H1 (cell line): ENCODE results near the gene SOHLH1. TPM values are rescaled to one million over a fixed set of nuclear protein-coding genes. Genes with fewer than 3 reads are reported as not detected.

Source experiments
- CTCF ChIA-PET: fragments of 300-600 bp; sonication (Branson Sonifier 250); formaldehyde crosslinking; loops from one replicate; lab custom pipeline; 2021; ENCODE audit not compliant: partially characterized antibody; lab: Charles Lee
- POLR2A ChIA-PET: fragments of 300-600 bp; sonication (Branson Sonifier 250); formaldehyde crosslinking; loops from one replicate; lab custom pipeline; 2021; ENCODE audit warnings: inconsistent platforms; ENCODE audit not compliant: partially characterized antibody; lab: Charles Lee
- DNase-seq, 2 experiments: peaks; one replicate each; pipeline versions ENCODE4 v3.0.0 to v3.0.0-alpha.2; 2010 to 2022; ENCODE audit warnings: low spot score in 2 of 2, low read depth in 1 of 2, mixed read lengths in 1 of 2
- FAIRE-seq: peaks from 2 replicates; lab custom pipeline; 2011; peaks lifted over from hg19 to GRCh38; lab: Jason Lieb, UNC
- H2AFZ ChIP-seq: 2 replicates; pipeline ENCODE4 v1.8.1; 2012; ENCODE audit warnings: low read length, inconsistent platforms
- H2AK5ac ChIP-seq: 2 replicates; pipeline ENCODE4 v1.6.1; 2013; ENCODE audit warnings: low read depth, low read length
- H2BK120ac ChIP-seq: replicated peaks from 2 replicates; pipeline ENCODE3; 2013; ENCODE audit warnings: low read depth, low read length, inconsistent platforms
- H2BK12ac ChIP-seq: 2 replicates; pipeline ENCODE4 v1.6.1; 2013; ENCODE audit warnings: low read depth, low read length
- H2BK15ac ChIP-seq: 2 replicates; pipeline ENCODE4 v1.6.1; 2013; ENCODE audit warnings: low read length
- H2BK20ac ChIP-seq: 2 replicates; pipeline ENCODE4 v1.6.1; 2013; ENCODE audit warnings: low read length
- H2BK5ac ChIP-seq: 2 replicates; pipeline ENCODE4 v1.6.1; 2013; ENCODE audit warnings: low read depth, low read length
- H3K14ac ChIP-seq: 2 replicates; pipeline ENCODE4 v1.6.1; 2013; ENCODE audit warnings: inconsistent platforms; ENCODE audit not compliant: insufficient read length
- H3K18ac ChIP-seq: 2 replicates; pipeline ENCODE4 v1.6.1; 2013; ENCODE audit warnings: low read length; ENCODE audit errors: extremely low read depth
- H3K23ac ChIP-seq: 2 replicates; pipeline ENCODE4 v1.6.1; 2013; ENCODE audit warnings: inconsistent platforms; ENCODE audit not compliant: insufficient read length
- H3K23me2 ChIP-seq: 2 replicates; pipeline ENCODE4 v1.6.1; 2013; ENCODE audit warnings: low read depth, low read length
- H3K27ac ChIP-seq: 2 replicates; pipeline ENCODE4 v1.6.1; 2011; ENCODE audit warnings: low read depth, low read length, inconsistent platforms
- H3K27me3 ChIP-seq, 4 experiments: replicated peaks in 1 of 4; 1 replicate in 1 of 4; 2 replicates in 3 of 4; pipeline versions ENCODE4 v1.6.1 to v1.8.1; 2011 to 2013; ENCODE audit warnings: low read length in 3 of 4, mild to moderate bottlenecking in 3 of 4, inconsistent platforms in 2 of 4, mixed read lengths in 2 of 4, moderate library complexity in 1 of 4; ENCODE audit not compliant: control insufficient read depth in 3 of 4, insufficient read depth in 3 of 4; ENCODE audit errors: extremely low read depth in 1 of 4
- H3K36me3 ChIP-seq, 4 experiments: 2 replicates each; pipeline versions ENCODE4 v1.6.1 to v1.8.1; 2011 to 2013; ENCODE audit warnings: mild to moderate bottlenecking in 4 of 4, low read length in 3 of 4, moderate library complexity in 2 of 4, control low read depth in 1 of 4, inconsistent platforms in 1 of 4; ENCODE audit not compliant: insufficient read depth in 4 of 4, control insufficient read depth in 2 of 4
- H3K4ac ChIP-seq: replicated peaks from 2 replicates; pipeline ENCODE3; 2013; ENCODE audit warnings: low read length, low read depth, mixed read lengths, inconsistent platforms; ENCODE audit not compliant: insufficient read length
- H3K4me1 ChIP-seq, 4 experiments: replicated peaks in 1 of 4; 1 replicate in 1 of 4; 2 replicates in 3 of 4; pipeline versions ENCODE4 v1.6.1 to v1.8.1; 2011 to 2013; ENCODE audit warnings: low read length in 3 of 4, inconsistent platforms in 2 of 4, mixed read lengths in 1 of 4; ENCODE audit not compliant: insufficient read depth in 4 of 4, control insufficient read depth in 3 of 4
- H3K4me2 ChIP-seq, 2 experiments: 2 replicates each; pipeline versions ENCODE4 v1.6.1 to v1.8.1; 2011 to 2013; ENCODE audit warnings: low read depth in 2 of 2, low read length in 2 of 2, control low read depth in 1 of 2, inconsistent platforms in 1 of 2, mild to moderate bottlenecking in 1 of 2; ENCODE audit not compliant: insufficient read depth in 1 of 2
- H3K4me3 ChIP-seq, 4 experiments: fragments of 200-600, 300-600 bp in 1 of 4; sonication (generic), shearing (Covaris generic), sonication (Bioruptor Twin) in 1 of 4; 2 replicates each; pipeline versions ENCODE4 v1.5.1 to v1.8.1; 2011 to 2016; ENCODE audit warnings: low read length in 4 of 4, low read depth in 3 of 4, control low read depth in 2 of 4, inconsistent platforms in 2 of 4, mild to moderate bottlenecking in 2 of 4, mixed read lengths in 1 of 4, moderate library complexity in 1 of 4; ENCODE audit not compliant: insufficient read depth in 2 of 4; ENCODE audit errors: extremely low read depth in 1 of 4
- H3K56ac ChIP-seq: replicated peaks from 2 replicates; pipeline ENCODE3; 2013; ENCODE audit warnings: low read depth, mild to moderate bottlenecking, mixed read lengths, low read length, inconsistent platforms; ENCODE audit not compliant: insufficient read length
- H3K79me1 ChIP-seq: 2 replicates; pipeline ENCODE4 v1.6.1; 2013; ENCODE audit warnings: low read depth, low read length, control low read depth
- H3K79me2 ChIP-seq, 2 experiments: 2 replicates each; pipeline versions ENCODE4 v1.6.1 to v1.8.1; 2012 to 2013; ENCODE audit warnings: low read length in 2 of 2, mild to moderate bottlenecking in 2 of 2, inconsistent platforms in 1 of 2; ENCODE audit not compliant: insufficient read depth in 2 of 2, control insufficient read depth in 1 of 2
- H3K9ac ChIP-seq, 4 experiments: replicated peaks in 1 of 4; 1 replicate in 1 of 4; 2 replicates in 3 of 4; pipeline versions ENCODE4 v1.6.1 to v1.8.1; 2011 to 2013; ENCODE audit warnings: low read depth in 3 of 4, low read length in 3 of 4, control low read depth in 2 of 4, mild to moderate bottlenecking in 2 of 4, moderate library complexity in 2 of 4, inconsistent platforms in 1 of 4; ENCODE audit errors: extremely low read depth in 1 of 4
- H3K9me3 ChIP-seq, 2 experiments: 2 replicates each; pipeline versions ENCODE4 v1.6.1 to v1.8.1; 2012 to 2013; ENCODE audit warnings: mild to moderate bottlenecking in 2 of 2, moderate library complexity in 2 of 2, control low read depth in 1 of 2, inconsistent platforms in 1 of 2, low read depth in 1 of 2, low read length in 1 of 2, mixed read lengths in 1 of 2; ENCODE audit not compliant: insufficient read depth in 2 of 2
- H4K20me1 ChIP-seq, 2 experiments: replicated peaks in 1 of 2; 2 replicates each; pipeline versions ENCODE3 to v1.8.1; 2011 to 2013; ENCODE audit warnings: inconsistent platforms in 2 of 2, low read length in 2 of 2, mild to moderate bottlenecking in 1 of 2; ENCODE audit not compliant: insufficient read depth in 2 of 2, control insufficient read depth in 1 of 2
- H4K5ac ChIP-seq: 2 replicates; pipeline ENCODE4 v1.6.1; 2013; ENCODE audit warnings: low read length, low read depth, mixed read lengths, inconsistent platforms; ENCODE audit not compliant: insufficient read length
- H4K8ac ChIP-seq: 2 replicates; pipeline ENCODE4 v1.8.0; 2013; ENCODE audit warnings: mild to moderate bottlenecking, moderate library complexity, low read length, inconsistent platforms; ENCODE audit not compliant: insufficient read depth; ENCODE audit errors: extremely low read depth
- H4K91ac ChIP-seq: replicated peaks from 2 replicates; pipeline ENCODE3; 2013; ENCODE audit warnings: low read length, mixed read lengths, inconsistent platforms; ENCODE audit not compliant: insufficient read length
- JUN ChIP-seq: IDR thresholded peaks from 2 replicates; pipeline ENCODE4 v1.6.1; 2011; ENCODE audit warnings: low read depth, mild to moderate bottlenecking, improper control_type of control experiment, low read length
- MAFK ChIP-seq: IDR thresholded peaks from 2 replicates; pipeline ENCODE4 v1.6.1; 2012; ENCODE audit warnings: low read depth, mild to moderate bottlenecking, improper control_type of control experiment, low read length
- NANOG ChIP-seq: IDR thresholded peaks from 2 replicates; pipeline ENCODE4 v1.6.1; 2011; ENCODE audit warnings: low read length, low read depth, mild to moderate bottlenecking, inconsistent platforms; ENCODE audit not compliant: insufficient read depth, poor library complexity, severe bottlenecking
- NRF1 ChIP-seq: IDR thresholded peaks from 2 replicates; pipeline ENCODE4 v1.6.1; 2011; ENCODE audit warnings: mild to moderate bottlenecking, low read depth, low read length, improper control_type of control experiment
- PHF8 ChIP-seq: fragments of 200-600 bp; sonication (generic); conservative IDR thresholded peaks from 2 replicates; pipeline ENCODE4 v1.7.1; 2012; ENCODE audit warnings: low read depth, mild to moderate bottlenecking, inconsistent platforms, low read length, moderate library complexity
- POLR2AphosphoS5 ChIP-seq: IDR thresholded peaks from 2 replicates; pipeline ENCODE4 v1.6.1; 2011; ENCODE audit warnings: low read depth, low read length
- SAP30 ChIP-seq: fragments of 300-600 bp; sonication (generic); IDR thresholded peaks from 2 replicates; pipeline ENCODE4 v1.7.1; 2012; ENCODE audit warnings: low read length, moderate library complexity, mild to moderate bottlenecking, inconsistent platforms; ENCODE audit not compliant: insufficient read depth, insufficient replicate concordance
- SIN3A ChIP-seq, 2 experiments: IDR thresholded peaks in 1 of 2; conservative IDR thresholded peaks in 1 of 2; 2 replicates each; pipeline ENCODE4 v1.6.1; 2011 to 2012; ENCODE audit warnings: low read length in 2 of 2, improper control_type of control experiment in 1 of 2, low read depth in 1 of 2, mild to moderate bottlenecking in 1 of 2
- SIRT6 ChIP-seq: IDR thresholded peaks from one replicate; pipeline ENCODE4 v1.7.1; 2012; ENCODE audit warnings: low read length, inconsistent platforms
- YY1 ChIP-seq: IDR thresholded peaks from 2 replicates; pipeline ENCODE4 v1.6.1; 2011; ENCODE audit warnings: low read depth, mild to moderate bottlenecking, low read length
- WGBS, 2 experiments: shearing (Covaris generic) in 1 of 2; methylation state at CpG; one replicate each; pipeline versions ENCODE4 v1.1.6 to v1.1.7; 2013 to 2015; ENCODE audit warnings: low lambda C conversion rate in 2 of 2, mixed read lengths in 2 of 2, inconsistent platforms in 1 of 2, low coverage in 1 of 2, missing lambda C conversion rate in 1 of 2; ENCODE audit not compliant: insufficient replicate concordance in 2 of 2, insufficient coverage in 1 of 2, insufficient read length in 1 of 2; ENCODE audit errors: extremely low coverage in 1 of 2, missing lambda C conversion rate in 1 of 2; 5-methylcytosine and 5-hydroxymethylcytosine counted together
- polyA plus RNA-seq, 7 experiments: library from polyadenylated mRNA; depleted of rRNA in 3 of 7; stranded (reverse) in 5 of 7; unstranded in 2 of 7; fragments of >200 nt in 5 of 7; fragments of 200-250 nt in 2 of 7; gene quantifications; 1 replicate in 5 of 7; 2 replicates in 1 of 7; 4 replicates in 1 of 7; pipeline versions ENCODE4 v1.2.1 to v1.2.3, GENCODE V29; 2011 to 2013; ENCODE audit warnings: missing spikeins in 2 of 7, mixed read lengths in 2 of 7
- total RNA-seq: library from RNA; stranded (reverse); fragmentation: NEBNext Ultra II Directional; extraction: Animal tissue kit (Norgen Biotek cat#: 25700); gene quantifications from 2 replicates; pipeline ENCODE4 v1.2.1, GENCODE V29; 2021
- TF ChIP-seq, protein P1 (sequence below): IDR thresholded peaks from 2 replicates; pipeline ENCODE4 v1.6.1; 2012; ENCODE audit warnings: low read length, inconsistent platforms

The SOHLH1 gene
- total and polyA plus RNA-seq, 2 of the 8 experiments (the other 6 are each of a cell fraction or from before 2014, with no cell fraction given), result 0.11 TPM; not detected in 1

DNA sequence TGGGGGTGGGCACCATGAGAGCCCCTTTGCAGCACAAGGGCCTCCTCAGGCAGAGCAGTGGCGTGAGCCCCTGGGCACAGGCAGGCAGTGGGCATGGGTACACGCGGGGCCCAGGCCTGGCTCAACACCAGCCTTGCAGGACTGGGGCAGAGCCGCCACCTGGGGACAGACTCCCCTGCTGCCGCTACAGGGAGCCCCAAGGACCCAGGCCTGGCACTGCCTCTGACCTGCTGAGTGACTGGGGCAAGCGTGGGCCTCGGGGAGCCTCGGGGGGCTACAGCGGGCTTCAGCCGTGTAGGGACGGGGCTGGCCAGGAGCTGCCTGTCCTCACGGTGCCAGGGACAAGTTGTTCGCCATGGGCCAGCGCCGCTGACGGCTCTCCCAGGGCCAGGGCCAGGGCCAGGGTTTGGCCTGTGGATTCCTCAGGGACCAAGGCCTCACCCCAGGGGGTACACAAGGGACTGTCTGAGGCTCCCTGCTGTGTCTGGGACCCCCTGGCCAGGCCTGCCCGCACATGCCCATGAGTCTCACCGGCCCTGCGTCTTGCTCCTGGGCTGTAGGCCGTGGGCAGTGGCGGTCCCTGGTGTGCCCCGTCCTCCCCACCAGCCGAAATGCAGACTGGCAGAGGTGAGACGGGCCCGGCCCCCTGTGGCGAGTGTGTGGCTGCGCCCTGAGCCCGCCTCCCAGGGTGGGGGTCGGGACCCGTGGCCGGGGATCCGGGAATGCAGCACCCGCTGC, 45.2 kb upstream of the SOHLH1 start:
- Histone ChIP-seq H2AFZ (no peak overlapping the region), H3K79me2 (no peaks in the 10 kb centered on the region), H3K4me3 (no peak overlapping the region), H2AK5ac (no peak overlapping the region), H4K5ac (no peak overlapping the region), H2BK5ac (0 out of 2 replicates have a peak overlapping the region, but pooled peaks have one; percentile 16), H3K4me1 (no peaks in the 10 kb centered on the region; a peak in 1 of 7 replicates), H3K4ac (no peak overlapping the region), H3K23me2 (no peaks in the 10 kb centered on the region), H3K79me1 (no peaks in the 10 kb centered on the region), H3K4me2 (no peak overlapping the region), H4K20me1 (no peaks in the 10 kb centered on the region), H3K27ac (no peak overlapping the region), H2BK120ac (no peak overlapping the region), H4K91ac (no peak overlapping the region), H2BK15ac (no peak overlapping the region), H3K23ac (no peak overlapping the region), H4K8ac (no peak overlapping the region), H3K36me3 (no peaks in the 10 kb centered on the region), H2BK12ac (no peak overlapping the region; the same call in 1 of the 2 replicates), H3K27me3 (no peaks in the 10 kb centered on the region), H3K18ac (no peak overlapping the region), H3K9me3 (no peaks in the 10 kb centered on the region), H3K56ac (no peak overlapping the region), H2BK20ac (no peak overlapping the region), H3K14ac (no peak overlapping the region), H3K9ac (no peak overlapping the region)
- WGBS, 2 experiments, result 97% methylated on average over 32 of the region's 33 CpGs; no CpG with 5 or more reads in 1 of the 2 experiments
- FAIRE-seq, result no peak
- POLR2A ChIA-PET, result no interaction called here
- CTCF ChIA-PET, result interaction anchor here (1.0 to 1.9 kb wide), 3 partner anchors 15 to 1073 kb away, joined by 3 to 5 read pairs (median 3); no protein-coding TSS in a partner anchor
- DNase-seq, result no peak
- no peak for TF ChIP-seq YY1
- TF ChIP-seq MAFK, result no peak
- no peak for TF ChIP-seq SIN3A (conservative IDR thresholded peaks at IDR 0.05 in 1 of 2, IDR thresholded peaks at IDR 0.05 in 1 of 2; ENCODE audit: low read depth in 1 of 2, low read length in 2 of 2)
- no peak for TF ChIP-seq JUN
- TF ChIP-seq, protein P1, sequence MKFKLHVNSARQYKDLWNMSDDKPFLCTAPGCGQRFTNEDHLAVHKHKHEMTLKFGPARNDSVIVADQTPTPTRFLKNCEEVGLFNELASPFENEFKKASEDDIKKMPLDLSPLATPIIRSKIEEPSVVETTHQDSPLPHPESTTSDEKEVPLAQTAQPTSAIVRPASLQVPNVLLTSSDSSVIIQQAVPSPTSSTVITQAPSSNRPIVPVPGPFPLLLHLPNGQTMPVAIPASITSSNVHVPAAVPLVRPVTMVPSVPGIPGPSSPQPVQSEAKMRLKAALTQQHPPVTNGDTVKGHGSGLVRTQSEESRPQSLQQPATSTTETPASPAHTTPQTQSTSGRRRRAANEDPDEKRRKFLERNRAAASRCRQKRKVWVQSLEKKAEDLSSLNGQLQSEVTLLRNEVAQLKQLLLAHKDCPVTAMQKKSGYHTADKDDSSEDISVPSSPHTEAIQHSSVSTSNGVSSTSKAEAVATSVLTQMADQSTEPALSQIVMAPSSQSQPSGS, result no peak
- no peak for TF ChIP-seq NRF1
- no peak for TF ChIP-seq NANOG
- TF ChIP-seq PHF8, result no peak
- TF ChIP-seq SIRT6, result no peak
- no peak for TF ChIP-seq POLR2AphosphoS5
- TF ChIP-seq SAP30, result no peak
